A549 treated with GW870086 at 1 μM for 4 hours (cell line): ENCODE measurements around the gene SCAMP4. TPM values are rescaled to one million over a fixed set of nuclear protein-coding genes. Genes with fewer than 3 reads are reported as not detected.

Source experiments
- total RNA-seq: library from RNA; stranded (reverse); fragments of 200-300 nt; extraction: Qiagen RNA extraction; gene quantifications from 5 replicates; pipeline ENCODE4 v1.2.3, GENCODE V29; 2022; ENCODE audit warnings: low read depth

SCAMP4 gene, protein sequence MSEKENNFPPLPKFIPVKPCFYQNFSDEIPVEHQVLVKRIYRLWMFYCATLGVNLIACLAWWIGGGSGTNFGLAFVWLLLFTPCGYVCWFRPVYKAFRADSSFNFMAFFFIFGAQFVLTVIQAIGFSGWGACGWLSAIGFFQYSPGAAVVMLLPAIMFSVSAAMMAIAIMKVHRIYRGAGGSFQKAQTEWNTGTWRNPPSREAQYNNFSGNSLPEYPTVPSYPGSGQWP
- total RNA-seq = 48.8 to 68.3 TPM (median 53.1 TPM) in 5 replicates

DNA sequence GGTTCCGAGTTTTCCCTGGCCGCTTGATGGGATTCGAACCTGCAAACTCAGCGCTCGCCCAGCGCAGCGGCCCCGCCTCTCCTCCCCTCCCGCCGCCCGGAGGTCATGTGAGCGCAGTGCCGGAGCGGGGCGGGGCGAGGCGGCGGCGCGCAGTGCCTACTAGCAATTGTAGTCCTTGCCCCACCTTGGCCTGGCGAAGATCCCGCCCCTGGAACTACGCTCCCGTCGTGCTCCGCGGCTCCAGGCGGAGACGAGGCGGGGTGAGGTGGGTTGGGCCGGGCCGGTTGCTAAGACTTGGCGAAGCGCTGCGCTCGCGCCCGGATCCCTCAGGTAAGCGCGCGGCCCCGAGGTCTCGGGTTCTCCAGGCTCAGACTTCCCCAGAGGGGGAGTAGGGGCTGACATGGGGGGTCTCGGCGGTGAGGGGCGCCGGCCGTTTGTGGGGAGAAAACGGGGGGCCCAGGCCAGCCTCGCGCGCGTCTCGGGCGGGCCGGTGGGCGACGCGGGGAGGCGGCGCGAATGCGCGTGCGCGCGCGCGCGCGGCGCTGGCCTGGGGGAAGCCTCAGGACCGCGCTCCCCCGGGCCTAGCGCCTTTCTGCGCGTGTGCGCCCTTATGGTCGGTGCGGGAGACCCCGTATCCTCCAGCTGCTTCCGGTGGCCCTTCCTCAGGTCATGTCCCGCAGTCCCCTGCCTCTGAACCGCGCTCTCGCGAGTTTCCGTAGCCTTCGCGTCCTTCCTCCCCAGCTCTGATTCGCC lies at the start of gene SCAMP4, which contains the start of gene ADAT3:
SCAMP4 (plus strand) TSS at position 290 of the 753 bp plus-strand sequence. CDS start 9,621 bp downstream, outside the sequence.
ADAT3 (plus strand) TSS at position 290 of the 753 bp plus-strand sequence. CDS start 6,649 bp downstream, outside the sequence.

DNA sequence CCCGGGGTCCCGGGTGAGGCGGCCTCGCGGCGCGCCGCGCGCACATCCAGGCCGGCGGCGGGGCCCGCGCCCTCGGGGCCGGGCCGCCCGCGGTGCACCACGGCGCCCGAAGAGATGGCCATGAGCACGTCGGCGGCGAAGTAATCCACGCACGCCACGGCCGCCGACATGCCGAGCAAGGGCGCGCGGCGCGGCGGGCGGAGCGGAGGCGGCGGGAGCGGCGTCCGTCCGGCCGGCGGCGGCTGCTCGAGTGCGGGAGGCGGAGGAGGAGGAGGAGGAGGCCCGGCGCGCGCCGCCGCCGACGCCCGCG lies 41.9 kb upstream of the SCAMP4 start, which contains the start of gene KLF16:
KLF16 (minus strand) TSS at position 252 of the 310 bp plus-strand sequence; CDS start at position 170, 82 bp downstream.

DNA sequence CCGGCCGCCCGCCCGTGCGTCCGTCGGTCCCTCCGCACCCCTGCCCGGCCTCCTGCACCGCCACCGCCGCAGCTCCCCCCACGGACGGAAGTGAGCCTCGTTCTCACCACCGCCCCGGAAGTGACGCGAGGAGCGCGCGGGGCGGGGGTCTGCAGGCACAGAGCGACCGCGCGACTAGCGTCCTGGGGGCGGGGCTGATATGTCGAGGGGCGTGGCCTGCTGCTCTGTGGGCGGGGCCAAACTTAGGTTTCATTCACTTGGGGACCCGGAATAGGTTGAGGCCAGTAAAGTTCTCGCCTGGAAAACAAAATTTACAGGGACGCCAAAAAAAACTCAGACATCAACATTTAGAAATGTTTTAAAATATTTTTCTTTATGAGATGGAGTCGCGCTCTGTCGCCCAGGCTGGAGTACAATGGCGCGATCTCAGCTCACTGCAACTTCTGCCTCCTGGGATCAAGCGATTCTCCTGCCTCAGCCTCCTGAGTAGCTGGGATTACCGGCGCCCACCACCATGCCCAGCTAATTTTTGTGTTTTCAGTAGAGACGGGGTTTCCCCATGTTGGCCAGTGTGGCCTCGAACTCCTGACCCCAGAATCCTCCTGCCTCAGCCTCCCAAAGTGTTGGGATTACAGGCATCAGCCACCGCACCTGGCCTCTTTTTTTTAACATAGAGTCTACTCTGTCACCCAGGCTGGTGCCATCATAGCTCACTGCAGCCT lies 19.6 kb upstream of the SCAMP4 start, which contains the start of gene ABHD17A:
ABHD17A (minus strand) TSS at position 99 of the 722 bp plus-strand sequence. CDS start 3,930 bp downstream, outside the sequence.

DNA sequence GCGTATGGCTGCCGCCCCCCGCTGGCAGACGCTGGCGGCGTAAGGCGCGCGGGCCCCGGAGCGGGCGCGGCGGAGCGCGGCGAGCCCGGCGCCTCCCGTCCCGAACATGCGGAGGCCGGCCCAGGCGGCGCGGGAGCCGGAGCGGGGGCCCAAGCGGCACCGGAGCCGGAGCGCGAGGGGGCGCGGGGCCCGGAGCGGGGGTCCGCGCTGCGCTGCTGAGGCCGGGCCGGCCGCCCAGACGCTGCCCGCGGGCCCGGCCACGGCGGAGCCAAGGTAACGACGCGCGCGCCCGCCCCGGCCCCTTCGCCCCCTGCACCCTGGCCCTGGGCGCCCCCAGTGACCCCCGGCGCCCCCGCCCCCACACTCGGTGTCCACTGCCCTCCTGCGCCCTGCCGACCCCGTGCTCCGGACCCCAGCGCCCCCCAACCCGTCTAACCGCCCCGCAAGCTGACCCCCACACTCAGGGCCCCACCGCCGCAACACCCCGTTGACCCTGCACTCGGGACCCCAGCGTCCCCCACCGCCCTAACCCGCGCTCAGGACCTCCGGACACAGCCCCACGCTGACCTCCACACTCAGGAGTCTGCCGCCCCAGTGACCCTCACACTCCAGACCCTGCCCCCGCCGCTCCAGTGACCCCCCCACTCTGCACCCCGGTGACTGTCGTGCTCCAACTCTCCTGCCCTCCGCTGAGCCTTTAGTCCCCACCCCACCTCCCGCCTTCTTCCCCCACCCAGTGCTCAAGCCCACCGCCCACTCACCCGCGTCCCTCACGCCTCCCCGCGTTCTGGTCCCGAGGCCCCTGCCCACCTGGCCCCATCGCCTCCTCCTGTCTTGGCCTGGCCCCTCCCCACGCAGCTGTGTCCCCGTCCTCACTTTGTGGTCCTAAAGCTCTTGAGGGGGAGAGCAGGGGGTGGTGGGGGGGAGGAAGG lies 36.2 kb downstream of the SCAMP4 start, which contains the start of gene CSNK1G2:
CSNK1G2 (plus strand) TSS at position 27 of the 932 bp plus-strand sequence. CDS start 28,601 bp downstream, outside the sequence.

Other genes with a start within 250 kb of the SCAMP4 start
- gene ONECUT3, start 151.9 kb upstream of the SCAMP4 start, total RNA-seq = not detected in 5 replicates
- gene ATP8B3, start 93.1 kb upstream of the SCAMP4 start, total RNA-seq = 1.9 to 3.6 TPM (median 3.0 TPM) in 5 replicates
- gene REXO1, start 56.9 kb upstream of the SCAMP4 start, total RNA-seq = 16.1 to 22.6 TPM (median 19.0 TPM) in 5 replicates
- 20.1 to 29.5 TPM (median 25.5 TPM) in 5 replicates for gene KLF16, start 41.8 kb upstream of the SCAMP4 start, total RNA-seq
- gene ABHD17A, start 19.9 kb upstream of the SCAMP4 start, total RNA-seq = 21.4 to 38.2 TPM (median 36.0 TPM) in 5 replicates
- 2.8 to 5.9 TPM (median 5.0 TPM) in 5 replicates for gene ADAT3, start within 50 bp of the SCAMP4 start, total RNA-seq
- 33.1 to 53.7 TPM (median 46.8 TPM) in 5 replicates for gene CSNK1G2, start 35.8 kb downstream of the SCAMP4 start, total RNA-seq
- gene BTBD2, start 110.3 kb downstream of the SCAMP4 start, total RNA-seq = 34.4 to 46.3 TPM (median 43.0 TPM) in 5 replicates
- gene MKNK2, start 145.8 kb downstream of the SCAMP4 start, total RNA-seq = 56.6 to 91.4 TPM (median 78.9 TPM) in 5 replicates
- 13.2 to 15.9 TPM (median 14.2 TPM) in 5 replicates for gene MOB3A, start 190.9 kb downstream of the SCAMP4 start, total RNA-seq
- 0.23 to 1.1 TPM (median 0.80 TPM) in 5 replicates for gene IZUMO4, start 191.5 kb downstream of the SCAMP4 start, total RNA-seq
- 66.4 to 83.3 TPM (median 81.8 TPM) in 5 replicates for gene AP3D1, start 246.2 kb downstream of the SCAMP4 start, total RNA-seq